ENCODE data around the gene EIF1AD. TPM values are rescaled to one million over a fixed set of nuclear protein-coding genes. Genes with fewer than 3 reads are reported as not detected.

EIF1AD gene, protein sequence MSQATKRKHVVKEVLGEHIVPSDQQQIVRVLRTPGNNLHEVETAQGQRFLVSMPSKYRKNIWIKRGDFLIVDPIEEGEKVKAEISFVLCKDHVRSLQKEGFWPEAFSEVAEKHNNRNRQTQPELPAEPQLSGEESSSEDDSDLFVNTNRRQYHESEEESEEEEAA
- 29.0 TPM for total RNA-seq
- long read RNA-seq, partial matches to known transcripts: 2 of 17 reads
- long read RNA-seq, other reads (novel, unspliced or antisense): 10 of 17 reads

GRCh38 chr11:66001942-66002647 is at the start of gene EIF1AD, which contains the start of gene BANF1:
TSS of gene EIF1AD (minus strand) at chr11:66002157. CDS start at chr11:66000389, 1,768 bp downstream.
TSS of gene BANF1 (plus strand) at chr11:66002503. CDS start at chr11:66003251, 748 bp downstream.
- Histone ChIP-seq H3K4me3 (peak within 1 kb of the TSS; percentile 79), H3K36me3 (peaks cover 50% of the 10 kb centered on the region), H3K27ac (peak within 1 kb of the TSS; percentile 89), H3K4me1 (peaks cover 24% of the 10 kb centered on the region), H3K27me3 (ENCODE audit: low read depth) (no peaks in the 10 kb centered on the region), H3K9me3 (no peaks in the 10 kb centered on the region)
- DNase-seq (peak; percentile 92), ATAC-seq (peak; percentile 95 to 96)
- intact Hi-C loops (cut with DNase I): no loop called here
- TF ChIP-seq, protein P1, sequence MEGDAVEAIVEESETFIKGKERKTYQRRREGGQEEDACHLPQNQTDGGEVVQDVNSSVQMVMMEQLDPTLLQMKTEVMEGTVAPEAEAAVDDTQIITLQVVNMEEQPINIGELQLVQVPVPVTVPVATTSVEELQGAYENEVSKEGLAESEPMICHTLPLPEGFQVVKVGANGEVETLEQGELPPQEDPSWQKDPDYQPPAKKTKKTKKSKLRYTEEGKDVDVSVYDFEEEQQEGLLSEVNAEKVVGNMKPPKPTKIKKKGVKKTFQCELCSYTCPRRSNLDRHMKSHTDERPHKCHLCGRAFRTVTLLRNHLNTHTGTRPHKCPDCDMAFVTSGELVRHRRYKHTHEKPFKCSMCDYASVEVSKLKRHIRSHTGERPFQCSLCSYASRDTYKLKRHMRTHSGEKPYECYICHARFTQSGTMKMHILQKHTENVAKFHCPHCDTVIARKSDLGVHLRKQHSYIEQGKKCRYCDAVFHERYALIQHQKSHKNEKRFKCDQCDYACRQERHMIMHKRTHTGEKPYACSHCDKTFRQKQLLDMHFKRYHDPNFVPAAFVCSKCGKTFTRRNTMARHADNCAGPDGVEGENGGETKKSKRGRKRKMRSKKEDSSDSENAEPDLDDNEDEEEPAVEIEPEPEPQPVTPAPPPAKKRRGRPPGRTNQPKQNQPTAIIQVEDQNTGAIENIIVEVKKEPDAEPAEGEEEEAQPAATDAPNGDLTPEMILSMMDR (IDR thresholded peaks at IDR 0.05): no peak

GRCh38 chr11:66051371-66051765 is 49.4 kb upstream of the EIF1AD start:
- ATAC-seq (no peak), DNase-seq (no peak)
- TF ChIP-seq, protein P1 (IDR thresholded peaks at IDR 0.05): no peak
- Histone ChIP-seq H3K27ac (peak overlapping the region; percentile 92), H3K27me3 (ENCODE audit: low read depth) (peaks cover 28% of the 10 kb centered on the region), H3K9me3 (no peaks in the 10 kb centered on the region), H3K36me3 (peaks cover 29% of the 10 kb centered on the region), H3K4me3 (peak overlapping the region; percentile 99), H3K4me1 (peaks cover 21% of the 10 kb centered on the region)
- intact Hi-C loops (cut with DNase I): no loop called here

GRCh38 chr11:66050581-66051231 is 48.7 kb upstream of the EIF1AD start:
- Histone ChIP-seq H3K27ac (no peak overlapping the region), H3K36me3 (peaks cover 23% of the 10 kb centered on the region), H3K4me1 (peaks cover 21% of the 10 kb centered on the region), H3K4me3 (no peak overlapping the region), H3K9me3 (no peaks in the 10 kb centered on the region), H3K27me3 (ENCODE audit: low read depth) (peaks cover 28% of the 10 kb centered on the region)
- no peak for ATAC-seq
- no peak for DNase-seq
- intact Hi-C loops (cut with DNase I): no loop called here
- TF ChIP-seq, protein P1 (IDR thresholded peaks at IDR 0.05): no peak

DNA sequence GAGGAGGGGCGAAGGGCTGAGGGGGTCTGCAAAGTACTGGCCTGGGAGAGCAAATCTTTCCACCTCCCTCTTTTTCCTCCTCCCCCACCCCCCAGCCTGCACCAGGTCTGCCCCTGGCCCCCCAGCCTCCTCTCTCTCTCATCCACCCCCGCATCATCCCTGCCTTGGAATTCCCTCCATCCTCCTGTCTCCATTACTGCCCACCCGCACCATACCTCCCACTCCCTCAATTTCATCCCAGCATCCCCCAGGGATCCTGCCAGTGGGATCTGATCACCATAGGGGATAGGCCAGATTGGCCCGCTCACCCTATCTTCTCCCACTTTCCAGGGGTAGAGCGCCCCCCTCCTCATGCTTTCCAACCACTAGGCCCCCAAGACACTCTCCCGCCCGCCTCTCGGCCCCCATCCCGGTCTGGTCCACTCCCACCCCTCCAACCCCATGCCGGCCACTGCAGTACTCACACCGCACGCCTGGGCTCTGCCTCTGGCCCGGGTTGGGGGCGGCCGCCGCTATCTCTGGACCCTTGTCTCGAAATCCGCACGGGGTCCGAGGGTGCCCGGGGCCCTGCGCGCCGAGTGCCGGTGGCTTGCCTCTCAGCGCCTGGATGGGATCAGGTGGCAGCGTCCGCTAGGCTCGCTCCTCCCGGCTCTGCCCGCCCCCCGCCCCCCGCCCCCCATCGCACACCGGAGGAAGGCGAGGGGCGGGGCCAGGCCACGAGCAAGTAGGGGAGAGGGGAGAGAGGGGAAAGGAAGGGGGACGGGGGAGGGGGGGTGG is 46.8 kb upstream of the EIF1AD start, which contains the start of gene GAL3ST3:
Gene GAL3ST3 (minus strand): TSS at position 615 of the 777 bp plus-strand sequence. CDS start 3,746 bp downstream, outside the sequence.
- DNase-seq (no peak), ATAC-seq (no peak)
- Histone ChIP-seq H3K27me3 (ENCODE audit: low read depth) (peaks cover 28% of the 10 kb centered on the region), H3K4me3 (no peak within 1 kb of the TSS), H3K9me3 (no peaks in the 10 kb centered on the region), H3K36me3 (peaks cover 3% of the 10 kb centered on the region), H3K27ac (no peak within 1 kb of the TSS), H3K4me1 (peaks cover 18% of the 10 kb centered on the region)
- intact Hi-C loops (cut with DNase I): no loop called here
- TF ChIP-seq, protein P1 (IDR thresholded peaks at IDR 0.05): no peak

Data from lower lobe of right lung (tissue), 2 donors.